H9 (cell line): Measurements from ENCODE around the gene CRISPLD2. TPM values are rescaled to one million over a fixed set of nuclear protein-coding genes. Genes with fewer than 3 reads are reported as not detected.

Source experiments
- DNase-seq: peaks from one replicate; pipeline ENCODE4 v3.0.0-alpha.2; 2017
- H2AFZ ChIP-seq: one replicate; pipeline ENCODE4 v1.6.1; 2013; ENCODE audit warnings: mild to moderate bottlenecking, low read length, control low read depth, moderate library complexity
- H2AK5ac ChIP-seq: 2 replicates; pipeline ENCODE4 v1.6.1; 2013; ENCODE audit warnings: low read length, control low read depth, mixed read lengths; ENCODE audit not compliant: insufficient read length
- H2BK120ac ChIP-seq: one replicate; pipeline ENCODE4 v1.6.1; 2013; ENCODE audit warnings: low read depth, mild to moderate bottlenecking, low read length, control low read depth, inconsistent platforms; ENCODE audit not compliant: poor library complexity, severe bottlenecking
- H2BK12ac ChIP-seq: 2 replicates; pipeline ENCODE4 v1.6.1; 2013; ENCODE audit warnings: low read length, control low read depth, mixed read lengths, low read depth; ENCODE audit not compliant: insufficient read length
- H2BK15ac ChIP-seq: 2 replicates; pipeline ENCODE4 v1.6.1; 2013; ENCODE audit warnings: low read depth, low read length, control low read depth
- H2BK20ac ChIP-seq: one replicate; pipeline ENCODE4 v1.6.1; 2013; ENCODE audit warnings: low read depth, mild to moderate bottlenecking, low read length, control low read depth, inconsistent platforms; ENCODE audit not compliant: poor library complexity, severe bottlenecking
- H2BK5ac ChIP-seq: 2 replicates; pipeline ENCODE4 v1.6.1; 2013; ENCODE audit warnings: low read length, control low read depth, mixed read lengths; ENCODE audit not compliant: insufficient read length
- H3K14ac ChIP-seq: 2 replicates; pipeline ENCODE4 v1.6.1; 2013; ENCODE audit warnings: low read length, control low read depth; ENCODE audit not compliant: insufficient read depth
- H3K18ac ChIP-seq: 2 replicates; pipeline ENCODE4 v1.6.1; 2013; ENCODE audit warnings: low read depth, mild to moderate bottlenecking, mixed read lengths, low read length, control low read depth; ENCODE audit not compliant: insufficient read length
- H3K23ac ChIP-seq: 2 replicates; pipeline ENCODE4 v1.6.1; 2013; ENCODE audit warnings: low read length, control low read depth, mixed read lengths, low read depth; ENCODE audit not compliant: insufficient read length
- H3K23me2 ChIP-seq: 2 replicates; pipeline ENCODE4 v1.6.1; 2013; ENCODE audit warnings: low read depth, mild to moderate bottlenecking, mixed read lengths, low read length, control low read depth; ENCODE audit not compliant: insufficient read length, poor library complexity, severe bottlenecking
- H3K27ac ChIP-seq: 2 replicates; pipeline ENCODE4 v1.5.1; 2013; ENCODE audit warnings: low read length, control low read depth, mixed read lengths, low read depth; ENCODE audit not compliant: insufficient read length
- H3K27me3 ChIP-seq: 2 replicates; pipeline ENCODE4 v1.6.1; 2013; ENCODE audit warnings: low read length, control low read depth, inconsistent platforms; ENCODE audit not compliant: insufficient read depth
- H3K4ac ChIP-seq: 2 replicates; pipeline ENCODE4 v1.6.1; 2013; ENCODE audit warnings: low read depth, mild to moderate bottlenecking, control low read depth, inconsistent platforms, low read length, moderate library complexity
- H3K4me1 ChIP-seq: 2 replicates; pipeline ENCODE4 v1.6.1; 2013; ENCODE audit warnings: low read length, control low read depth, inconsistent platforms; ENCODE audit not compliant: insufficient read depth
- H3K4me2 ChIP-seq: 2 replicates; pipeline ENCODE4 v1.6.1; 2013; ENCODE audit warnings: low read length, control low read depth, mixed read lengths; ENCODE audit not compliant: insufficient read length, insufficient read depth
- H3K56ac ChIP-seq: 2 replicates; pipeline ENCODE4 v1.6.1; 2013; ENCODE audit warnings: low read depth, mild to moderate bottlenecking, mixed read lengths, low read length, control low read depth; ENCODE audit not compliant: insufficient read length
- H3K79me1 ChIP-seq: 2 replicates; pipeline ENCODE4 v1.6.1; 2013; ENCODE audit warnings: low read depth, mild to moderate bottlenecking, moderate library complexity, low read length, control low read depth, inconsistent platforms; ENCODE audit not compliant: insufficient read depth, poor library complexity, severe bottlenecking
- H3K79me2 ChIP-seq: 2 replicates; pipeline ENCODE4 v1.6.1; 2013; ENCODE audit warnings: low read length, control low read depth, inconsistent platforms; ENCODE audit not compliant: insufficient read depth
- H3K9ac ChIP-seq: 2 replicates; pipeline ENCODE4 v1.6.1; 2013; ENCODE audit warnings: low read length, control low read depth, mixed read lengths; ENCODE audit not compliant: insufficient read length; ENCODE audit errors: extremely low read depth
- H3K9me3 ChIP-seq: one replicate; pipeline ENCODE4 v1.6.1; 2013; ENCODE audit warnings: low read depth, low read length, inconsistent platforms; ENCODE audit not compliant: control insufficient read depth
- H3T11ph ChIP-seq: one replicate; pipeline ENCODE4 v1.6.1; 2013; ENCODE audit warnings: mild to moderate bottlenecking, low read length, control low read depth, inconsistent platforms
- H4K20me1 ChIP-seq: one replicate; pipeline ENCODE4 v1.6.1; 2013; ENCODE audit not compliant: control insufficient read depth, insufficient read length, insufficient read depth
- H4K5ac ChIP-seq: 2 replicates; pipeline ENCODE4 v1.6.1; 2013; ENCODE audit warnings: low read depth, mild to moderate bottlenecking, mixed read lengths, low read length, control low read depth; ENCODE audit not compliant: insufficient read length
- H4K8ac ChIP-seq: replicated peaks from 2 replicates; pipeline ENCODE4 v1.6.1; 2013; ENCODE audit warnings: low read length, control low read depth, mixed read lengths, low read depth; ENCODE audit not compliant: insufficient read length
- H4K91ac ChIP-seq: 2 replicates; pipeline ENCODE4 v1.6.1; 2013; ENCODE audit warnings: low read depth, mild to moderate bottlenecking, moderate library complexity, mixed read lengths, low read length, control low read depth; ENCODE audit not compliant: insufficient read length
- H3K27ac Mint-ChIP-seq, 3 experiments: 2 replicates in 2 of 3; 3 replicates in 1 of 3; pipeline ENCODE4 v1.8.0; 2020 to 2021; ENCODE audit warnings: mixed read lengths in 3 of 3, mild to moderate bottlenecking in 1 of 3, moderate library complexity in 1 of 3
- H3K27me3 Mint-ChIP-seq: 2 replicates; pipeline ENCODE4 v1.8.0; 2021; ENCODE audit warnings: low read depth, mild to moderate bottlenecking, moderate library complexity, mixed read lengths
- H3K36me3 Mint-ChIP-seq, 3 experiments: 2 replicates in 2 of 3; 3 replicates in 1 of 3; pipeline ENCODE4 v1.8.0; 2020 to 2021; ENCODE audit warnings: low read depth in 3 of 3, mixed read lengths in 3 of 3; ENCODE audit not compliant: insufficient read depth in 1 of 3
- H3K4me1 Mint-ChIP-seq, 2 experiments: 2 replicates each; pipeline ENCODE4 v1.8.0; 2020; ENCODE audit warnings: mixed read lengths in 2 of 2
- H3K4me3 Mint-ChIP-seq, 2 experiments: 2 replicates in 1 of 2; 3 replicates in 1 of 2; pipeline ENCODE4 v1.8.0; 2020 to 2021; ENCODE audit warnings: mild to moderate bottlenecking in 2 of 2, mixed read lengths in 2 of 2, moderate library complexity in 1 of 2
- H3K9me3 Mint-ChIP-seq, 2 experiments: 2 replicates in 1 of 2; 3 replicates in 1 of 2; pipeline ENCODE4 v1.8.0; 2020; ENCODE audit warnings: mild to moderate bottlenecking in 2 of 2, mixed read lengths in 2 of 2, moderate library complexity in 1 of 2
- CTCF ChIP-seq: fragments of 200-600 bp; sonication (generic); conservative IDR thresholded peaks from 3 replicates; pipeline ENCODE4 v1.8.0; 2021; ENCODE audit warnings: antibody characterized with exemption, mild to moderate bottlenecking
- WGBS: extraction: QIAGEN DNeasy Blood & Tissue Kit; methylation state at CpG from one replicate; pipeline ENCODE4 v1.1.7; 2013; ENCODE audit warnings: missing lambda C conversion rate, low lambda C conversion rate, mixed read lengths; ENCODE audit not compliant: insufficient read length; ENCODE audit errors: extremely low coverage; 5-methylcytosine and 5-hydroxymethylcytosine counted together
- total RNA-seq: library from RNA; stranded (reverse); gene quantifications from 2 replicates; pipeline ENCODE4 v1.2.1, GENCODE V29; 2021

The CRISPLD2 gene
- total RNA-seq, 1 experiment from 2014 or later, result 2.3 TPM

- Mint-ChIP-seq H3K4me1 (peaks cover 13% of the 10 kb centered on the region in 2 experiments), H3K36me3 (no peaks in the 10 kb centered on the region), H3K27me3 (peaks cover 84% of the 10 kb centered on the region), H3K27ac (no peak overlapping the region), H3K4me3 (no peak overlapping the region), H3K9me3 (no peaks in the 10 kb centered on the region; a peak in 3 of 5 replicates)
- Histone ChIP-seq H2BK12ac (no peak overlapping the region), H3K27me3 (peaks cover 14% of the 10 kb centered on the region; the same call in 1 of the 2 replicates), H3K56ac (no peak overlapping the region), H2BK15ac (no peak overlapping the region), H4K91ac (no peak overlapping the region), H3K9ac (no peak overlapping the region), H3K27ac (no peak overlapping the region), H2BK20ac (no peak overlapping the region), H2BK120ac (no peak overlapping the region), H3T11ph (no peak overlapping the region), H2AFZ (no peak overlapping the region), H4K20me1 (no peaks in the 10 kb centered on the region), H4K8ac (no peak overlapping the region), H3K79me2 (no peaks in the 10 kb centered on the region), H2AK5ac (no peak overlapping the region), H3K14ac (no peak overlapping the region), H3K4me2 (no peak overlapping the region), H3K23me2 (no peaks in the 10 kb centered on the region), H3K18ac (no peak overlapping the region), H3K9me3 (no peaks in the 10 kb centered on the region), H2BK5ac (no peak overlapping the region), H3K4me1 (no peaks in the 10 kb centered on the region; the same call in 1 of the 2 replicates), H3K23ac (no peak overlapping the region), H4K5ac (no peak overlapping the region), H3K79me1 (no peaks in the 10 kb centered on the region), H3K4ac (no peak overlapping the region)
- WGBS, result no CpG with 5 or more reads among the region's 10 CpGs
- no peak for TF ChIP-seq CTCF
- DNase-seq, result no peak
These were observed 2.6 kb upstream of the CRISPLD2 start for GRCh38 chr16:84817206-84817605.
